Hindlimb muscle (tissue), 1 donor: Measurements from ENCODE around the gene C3orf20. TPM values are rescaled to one million over a fixed set of nuclear protein-coding genes. Genes with fewer than 3 reads are reported as not detected.

Experiments used
- DNase-seq: peaks from one replicate; pipeline ENCODE4 v3.0.0-alpha.2; 2013
- polyA plus RNA-seq: library from polyadenylated mRNA; unstranded; fragments of 120-200 nt; gene quantifications from one replicate; pipeline ENCODE4 v1.2.1, GENCODE V29; 2013; ENCODE audit not compliant: insufficient read length

The C3orf20 gene
- polyA plus RNA-seq, 1 donor = 0.08 TPM

DNA sequence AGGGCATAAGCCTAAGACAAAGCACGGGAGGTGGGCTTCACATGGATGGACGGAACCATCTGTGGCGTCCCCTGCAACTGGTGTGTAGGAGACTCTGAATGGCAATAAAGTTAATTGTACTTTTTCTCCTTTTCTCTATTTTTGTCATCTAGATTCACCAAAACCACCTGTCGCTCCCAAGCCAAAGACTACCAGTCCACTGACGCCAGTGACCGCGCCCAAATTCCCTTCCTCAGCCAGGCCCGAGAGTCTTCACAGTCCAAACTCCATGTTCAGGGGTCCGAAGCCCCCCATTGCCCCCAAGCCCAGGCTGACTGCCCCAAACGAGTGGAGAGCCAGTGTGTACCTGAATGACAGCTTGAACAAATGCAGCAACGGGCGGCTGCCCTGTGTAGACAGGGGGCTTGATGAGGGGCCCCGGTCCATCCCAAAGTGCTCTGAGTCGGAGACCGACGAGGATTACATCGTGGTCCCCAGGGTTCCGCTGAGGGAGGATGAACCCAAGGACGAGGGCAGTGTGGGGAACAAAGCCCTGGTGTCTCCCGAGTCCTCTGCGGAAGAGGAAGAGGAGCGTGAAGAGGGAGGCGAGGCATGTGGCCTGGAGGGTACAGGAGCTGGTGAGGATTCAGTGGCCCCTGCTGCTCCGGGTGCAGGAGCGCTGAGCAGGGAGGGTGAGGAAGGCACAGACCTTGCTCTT, 144.0 kb downstream of the C3orf20 start, which contains the start of gene FGD5:
TSS of gene FGD5 (plus strand) at position 159 of the 697 bp plus-strand sequence. CDS start at position 269, 110 bp downstream.
- DNase-seq = no peak

GRCh38 chr3:14819671-14820070, 144.7 kb downstream of the C3orf20 start:
- DNase-seq = no peak

GRCh38 chr3:14820156-14820555, 145.2 kb downstream of the C3orf20 start:
- no peak for DNase-seq

GRCh38 chr3:14821151-14821550, 146.2 kb downstream of the C3orf20 start:
- DNase-seq = no peak

GRCh38 chr3:14822134-14822533, 147.2 kb downstream of the C3orf20 start:
- DNase-seq = no peak

Other genes starting within 250 kb of the C3orf20 start
- 30.7 TPM for gene GRIP2, start 134.8 kb upstream of the C3orf20 start, polyA plus RNA-seq
- gene CCDC174, start 23.4 kb upstream of the C3orf20 start, polyA plus RNA-seq = 20.1 TPM
- 20.1 TPM for gene FGD5, start 143.8 kb downstream of the C3orf20 start, polyA plus RNA-seq